AG09309 (cell line): ENCODE measurements around the gene PRKG1.

Experiments used
- DNase-seq: peaks from one replicate; pipeline ENCODE4 v3.0.0-alpha.2; 2010; ENCODE audit warnings: low read depth
- H3K4me3 ChIP-seq: 2 replicates; pipeline ENCODE4 v1.5.1; 2011; ENCODE audit warnings: mild to moderate bottlenecking, low read depth, low read length, moderate library complexity; ENCODE audit not compliant: control insufficient read depth
- CTCF ChIP-seq: IDR thresholded peaks from 2 replicates; pipeline ENCODE4 v1.5.1; 2011; ENCODE audit warnings: mild to moderate bottlenecking, low read depth, low read length, inconsistent platforms; ENCODE audit not compliant: insufficient read depth, control insufficient read depth; ENCODE audit errors: missing control alignments

Gene PRKG1

GRCh38 chr10:51718804-51719291 lies 644.6 kb downstream of the PRKG1 start:
- DNase-seq: peak; percentile 59
- no peak overlapping the region for H3K4me3 ChIP-seq
- TF ChIP-seq CTCF: no peak

- no peak for TF ChIP-seq CTCF
- no peak for DNase-seq
- no peak overlapping the region for H3K4me3 ChIP-seq
These were observed 649.8 kb downstream of the PRKG1 start for GRCh38 chr10:51724038-51724437.

GRCh38 chr10:51729822-51730555 lies 655.7 kb downstream of the PRKG1 start:
- H3K4me3 ChIP-seq: no peak overlapping the region
- no peak for TF ChIP-seq CTCF
- no peak for DNase-seq

- no peak for DNase-seq
- TF ChIP-seq CTCF: no peak
- H3K4me3 ChIP-seq: no peak overlapping the region
These were observed 658.8 kb downstream of the PRKG1 start for GRCh38 chr10:51733057-51733456.

GRCh38 chr10:51743146-51743545 lies 668.9 kb downstream of the PRKG1 start:
- no peak for TF ChIP-seq CTCF
- no peak for DNase-seq
- H3K4me3 ChIP-seq: no peak overlapping the region

- H3K4me3 ChIP-seq: no peak overlapping the region
- no peak for DNase-seq
- no peak for TF ChIP-seq CTCF
These were observed 670.1 kb downstream of the PRKG1 start for GRCh38 chr10:51744235-51745000.
